Fibroblast of upper back skin (primary cell): ENCODE data around the gene CACNA1I.

Source experiments
- DNase-seq: peaks from one replicate; pipeline ENCODE4 v3.0.0-alpha.2; 2013

The CACNA1I gene

GRCh38 chr22:39653787-39654077 lies 83.2 kb downstream of the CACNA1I start:
- no peak for DNase-seq

DNA sequence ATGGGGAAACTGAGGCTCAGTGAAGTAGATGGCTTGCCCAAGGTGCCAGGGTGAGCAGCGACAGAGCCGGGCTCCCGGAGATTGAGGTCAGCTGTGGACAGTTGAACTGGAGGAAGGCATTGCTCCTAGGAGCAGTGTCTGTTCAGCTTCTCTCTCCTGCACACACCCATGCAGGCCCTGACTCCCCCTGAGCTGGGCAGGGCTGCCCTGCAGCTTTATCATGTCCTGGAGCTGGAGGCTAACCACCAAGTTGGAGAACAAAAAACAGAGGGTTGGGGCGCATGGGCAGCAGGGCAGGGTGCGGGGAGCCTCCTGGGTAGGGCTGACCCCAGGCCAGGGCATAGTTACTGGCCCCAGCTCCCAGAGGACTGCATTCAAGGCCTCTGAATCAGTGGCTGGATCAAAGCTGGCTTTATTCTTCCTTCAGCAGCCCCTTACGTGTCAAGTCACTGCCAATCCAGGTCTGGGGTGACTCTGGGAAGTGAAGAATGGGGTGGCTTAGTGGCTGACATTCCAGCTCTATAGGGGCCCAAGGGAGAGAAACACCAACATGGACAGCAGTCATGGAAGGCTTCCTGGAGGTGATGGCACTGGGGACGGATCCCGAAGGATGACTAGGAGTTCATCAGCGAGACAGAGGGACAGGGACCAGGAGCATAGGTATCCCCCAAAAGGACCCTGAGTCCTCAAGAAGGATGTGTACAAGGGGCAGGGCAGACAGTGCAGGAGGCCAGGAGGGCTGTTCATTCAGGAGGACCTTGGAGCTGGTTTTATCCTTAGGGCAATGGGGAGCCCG lies 83.8 kb downstream of the CACNA1I start:
- DNase-seq = no peak

DNA sequence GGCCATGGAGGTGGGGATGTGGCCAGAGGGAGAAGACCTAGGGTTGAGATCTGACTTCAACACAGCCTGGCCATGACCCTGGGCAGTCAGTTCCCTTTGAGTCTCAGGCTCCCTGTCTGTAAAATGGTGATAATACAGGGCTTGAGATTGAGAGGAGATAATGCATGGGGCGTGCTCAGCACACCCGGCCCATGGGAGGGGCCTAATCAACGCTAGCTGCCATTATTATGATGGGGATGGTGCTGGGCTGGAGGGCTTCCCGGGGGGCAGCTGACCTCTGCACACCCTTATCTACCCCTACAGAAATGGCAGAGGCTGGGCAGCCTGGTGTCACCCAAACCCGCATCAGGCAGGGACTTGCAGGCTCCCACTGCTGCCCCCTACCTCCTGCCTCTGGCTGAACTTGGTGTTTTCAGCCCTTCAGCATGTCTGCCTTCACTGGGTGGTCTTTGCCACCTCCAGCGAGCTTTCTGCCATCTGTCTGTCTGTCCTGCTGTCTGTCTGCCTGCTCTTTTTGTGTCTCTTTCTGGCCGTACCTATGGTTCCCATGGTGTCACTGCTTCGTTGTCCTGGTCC lies 84.5 kb downstream of the CACNA1I start:
- DNase-seq = no peak

- DNase-seq = no peak
Measured at GRCh38 chr22:39655831-39656230, 85.3 kb downstream of the CACNA1I start.

DNA sequence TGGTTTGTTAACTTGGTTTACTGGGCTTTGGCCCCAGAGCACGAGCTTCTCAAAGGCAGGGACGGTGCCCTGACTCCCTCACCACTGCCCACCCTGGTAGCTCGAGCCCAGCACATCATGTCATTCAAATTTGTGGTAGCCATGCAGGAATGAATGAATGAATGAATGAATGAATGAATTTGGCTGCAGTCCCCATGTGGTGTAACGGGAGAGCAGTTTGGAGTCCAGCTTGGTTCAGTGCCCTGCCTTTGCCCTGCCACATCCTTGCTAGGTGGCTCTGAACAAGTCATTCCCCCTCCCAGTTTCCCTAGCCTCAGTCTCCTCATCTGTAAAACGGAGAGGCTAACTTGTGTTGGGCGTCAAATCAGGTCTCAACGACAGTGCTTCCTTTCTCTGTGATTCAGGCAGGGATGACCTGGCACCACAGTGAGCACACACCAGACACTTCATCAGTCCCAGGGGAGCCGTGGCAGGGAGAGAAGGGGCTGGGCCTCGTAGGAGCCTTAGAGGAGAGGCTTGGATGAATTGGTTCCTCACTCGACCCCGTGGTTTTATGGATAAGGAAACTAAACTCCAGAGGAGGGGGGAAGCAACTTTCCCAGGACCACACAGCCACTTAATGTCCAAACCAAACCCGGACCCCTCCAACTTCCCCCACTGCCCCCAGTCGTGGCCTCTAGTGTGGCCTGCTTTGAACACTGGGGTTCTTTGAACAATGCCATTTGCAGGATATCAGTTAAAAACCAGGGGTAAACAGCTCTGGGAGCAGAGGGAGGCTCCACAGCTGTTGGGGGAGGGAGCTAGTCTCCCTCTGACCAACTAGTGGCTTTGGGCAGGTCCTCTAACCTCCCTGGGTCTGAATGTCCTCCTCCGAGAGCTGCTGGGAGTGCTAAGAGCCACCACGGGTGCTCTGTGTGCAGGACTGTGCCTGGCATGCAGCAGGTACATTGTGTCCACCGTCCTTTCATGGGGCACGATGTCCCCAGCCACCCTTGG lies 86.2 kb downstream of the CACNA1I start:
- DNase-seq = no peak

- no peak for DNase-seq
Measured at GRCh38 chr22:39658367-39658766, 87.8 kb downstream of the CACNA1I start.

DNA sequence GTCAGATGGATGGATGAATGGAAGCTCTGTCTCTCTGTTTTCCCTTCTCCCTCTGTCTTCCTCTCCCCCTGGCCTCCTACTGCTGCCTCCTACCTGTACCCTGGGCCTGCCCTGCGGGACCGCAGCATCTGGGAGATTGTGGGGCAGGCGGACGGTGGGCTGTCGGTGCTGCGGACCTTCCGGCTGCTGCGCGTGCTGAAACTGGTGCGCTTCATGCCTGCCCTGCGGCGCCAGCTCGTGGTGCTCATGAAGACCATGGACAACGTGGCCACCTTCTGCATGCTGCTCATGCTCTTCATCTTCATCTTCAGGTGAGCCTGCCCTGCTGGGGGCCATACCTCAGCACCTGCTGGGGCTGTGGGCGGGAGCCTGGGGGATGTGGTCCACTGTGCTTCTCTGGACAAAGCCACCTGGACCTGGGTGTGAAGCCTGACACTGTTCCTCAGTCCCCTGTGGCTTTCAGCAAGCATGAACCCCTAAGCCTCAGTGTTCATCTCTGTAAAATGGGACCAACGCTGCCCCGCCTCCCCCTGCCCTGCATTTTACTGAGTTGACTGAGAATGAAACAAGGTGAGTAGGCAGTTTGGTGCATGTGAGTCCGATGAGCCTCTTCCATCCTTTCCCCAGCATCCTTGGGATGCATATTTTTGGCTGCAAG lies 88.4 kb downstream of the CACNA1I start:
- DNase-seq = no peak

DNA sequence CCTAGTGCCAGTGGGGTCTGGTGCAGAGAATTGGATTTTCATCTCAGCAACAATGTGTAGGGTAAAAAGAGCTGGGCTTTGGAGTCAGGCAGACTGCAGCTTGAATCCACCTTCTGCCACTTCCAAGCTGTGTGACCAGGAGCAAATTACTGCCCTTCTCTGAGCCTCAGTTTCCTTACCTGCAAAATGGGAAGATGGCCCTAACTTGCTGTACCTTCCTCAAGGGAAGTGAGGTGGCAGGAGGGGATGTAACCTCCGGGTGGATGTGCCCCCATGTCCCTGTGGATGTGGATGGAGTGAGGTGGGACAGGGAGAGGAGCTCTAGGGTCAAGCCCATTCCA lies 90.9 kb downstream of the CACNA1I start:
- no peak for DNase-seq

- no peak for DNase-seq
Measured at GRCh38 chr22:39661842-39662685, 91.5 kb downstream of the CACNA1I start.

GRCh38 chr22:39662686-39663052 lies 92.1 kb downstream of the CACNA1I start:
- DNase-seq = no peak

DNA sequence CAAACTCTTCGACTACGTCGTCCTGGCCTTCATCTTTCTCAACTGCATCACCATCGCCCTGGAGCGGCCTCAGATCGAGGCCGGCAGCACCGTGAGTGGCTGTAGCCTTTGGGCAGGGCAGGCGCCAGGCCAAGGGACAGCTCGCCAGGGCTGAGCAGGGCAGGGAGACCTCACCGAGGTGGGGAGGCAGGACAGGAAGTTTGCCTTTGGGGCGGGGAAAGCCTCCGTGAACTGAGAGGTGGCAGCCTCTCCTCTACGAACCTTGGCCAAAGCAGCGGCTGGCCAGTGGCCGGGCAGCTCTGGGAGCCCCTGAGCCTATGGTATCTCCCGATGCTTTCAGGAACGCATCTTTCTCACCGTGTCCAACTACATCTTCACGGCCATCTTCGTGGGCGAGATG lies 93.2 kb downstream of the CACNA1I start:
- no peak for DNase-seq

- no peak for DNase-seq
Measured at GRCh38 chr22:39664485-39665200, 94.1 kb downstream of the CACNA1I start.

GRCh38 chr22:39665229-39665628 lies 94.7 kb downstream of the CACNA1I start:
- DNase-seq = no peak

- DNase-seq = no peak
Measured at GRCh38 chr22:39665661-39666431, 95.3 kb downstream of the CACNA1I start.

GRCh38 chr22:39666495-39666894 lies 95.9 kb downstream of the CACNA1I start:
- DNase-seq = no peak

DNA sequence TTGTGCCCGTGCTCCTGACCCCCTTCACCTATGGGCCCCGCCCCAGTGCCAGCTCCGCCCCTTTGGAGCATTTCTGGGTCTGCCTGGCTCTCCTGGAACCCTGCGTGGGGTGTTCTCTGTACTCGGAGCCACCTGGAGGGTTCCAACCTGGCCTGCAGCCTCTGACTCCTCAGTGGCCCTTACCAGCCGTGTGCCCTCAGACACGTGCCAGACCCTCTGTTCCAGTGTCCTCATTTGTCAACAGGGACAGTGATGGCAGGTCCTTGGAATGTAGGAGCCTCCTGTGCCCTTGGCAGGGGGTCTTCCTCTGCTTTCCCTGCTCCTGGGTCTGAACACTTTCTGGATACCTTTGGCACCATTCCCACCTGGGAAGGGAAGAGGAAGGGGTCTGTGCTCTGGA lies 96.4 kb downstream of the CACNA1I start:
- DNase-seq = no peak

DNA sequence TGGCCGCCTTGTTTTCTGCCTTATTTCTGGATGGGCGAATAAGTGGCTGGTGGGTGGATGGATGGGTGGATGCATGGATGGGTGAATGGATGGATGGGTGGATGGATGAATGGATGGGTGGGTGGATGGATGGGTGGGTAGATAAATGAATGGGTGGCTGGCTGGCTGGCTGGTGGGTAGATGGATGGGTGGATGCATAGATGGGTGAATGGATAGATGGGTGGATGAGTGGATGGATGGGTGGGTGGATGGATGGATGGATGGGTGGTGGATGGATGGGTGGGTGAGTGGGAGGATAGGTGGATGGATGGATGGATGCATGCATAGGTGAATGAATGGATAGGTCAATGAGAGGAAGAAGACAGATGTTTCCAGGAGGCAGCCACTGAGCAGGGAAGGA lies 98.9 kb downstream of the CACNA1I start:
- DNase-seq = no peak

- no peak for DNase-seq
Measured at GRCh38 chr22:39671936-39672335, 101.4 kb downstream of the CACNA1I start.

DNA sequence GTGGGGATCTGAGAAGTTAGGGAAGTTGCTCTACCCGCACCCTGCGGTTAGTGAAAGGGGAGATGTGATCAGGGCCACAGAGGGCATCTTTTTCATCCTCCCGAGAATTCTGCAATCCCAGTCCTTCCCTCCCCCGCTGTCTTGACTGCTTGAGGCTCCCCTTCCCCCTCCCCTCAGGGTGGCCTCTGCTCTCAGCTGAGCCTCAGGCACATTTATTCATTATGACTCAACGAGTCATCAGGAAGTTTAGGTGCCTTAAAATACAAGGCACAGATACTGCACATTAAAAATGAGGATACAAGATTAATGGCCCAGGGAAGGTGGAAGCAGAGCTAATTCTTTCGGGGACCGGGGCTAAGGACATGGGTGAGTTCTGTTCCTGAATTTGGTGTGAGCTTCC lies 104.0 kb downstream of the CACNA1I start:
- peak; percentile 60 for DNase-seq

GRCh38 chr22:39675947-39676346 lies 105.4 kb downstream of the CACNA1I start:
- DNase-seq = no peak

- DNase-seq = no peak
Measured at GRCh38 chr22:39677967-39678366, 107.4 kb downstream of the CACNA1I start.
